Endometrial microvascular endothelial cells (primary cell): ENCODE results near the gene RAPGEF2. TPM values are rescaled to one million over a fixed set of nuclear protein-coding genes. Genes with fewer than 3 reads are reported as not detected.
"Not testable (repeated sequence)": the region's sequence is repeated elsewhere in the genome, so short reads cannot be mapped to it uniquely, and the experiment has no call there.

Source experiments
- in situ Hi-C: cut with HindIII; loops from 2 replicates; pipeline ENCODE4 v1.10.0; 2017; ENCODE audit warnings: low sequenced_read_pairs, low pct_unique_long_range_greater_than_20kb; ENCODE audit errors: inconsistent ontology term
- total RNA-seq: library from RNA; depleted of rRNA; stranded (reverse); fragments of >200 nt; gene quantifications from one replicate; pipeline ENCODE4 v1.2.3, GENCODE V29; 2015; ENCODE audit errors: inconsistent ontology term

The RAPGEF2 gene
- total RNA-seq, 1 donor from 2014 or later = 43.6 TPM

- in situ Hi-C loops = not testable (repeated sequence)
Measured at GRCh38 chr4:159251580-159251979, 148.7 kb downstream of the RAPGEF2 start.

DNA sequence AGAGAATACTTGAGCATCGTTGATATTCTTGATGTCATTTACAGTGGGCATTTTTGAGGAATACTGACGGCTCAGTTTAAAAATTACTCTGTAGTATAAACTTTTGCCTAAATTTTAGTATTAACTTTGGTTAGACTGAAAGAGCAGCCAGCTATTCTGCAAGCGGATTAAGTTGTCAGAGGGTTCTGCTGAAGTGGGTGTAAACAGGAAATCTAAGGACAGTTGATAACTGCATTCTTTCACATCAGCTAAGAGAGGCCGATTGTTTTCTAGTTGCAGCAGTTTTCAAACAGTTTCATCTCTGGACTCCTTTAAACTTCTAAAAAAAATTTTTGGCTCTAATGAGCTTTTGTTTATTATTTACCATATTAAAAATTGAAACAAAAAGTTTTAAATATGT is 149.6 kb downstream of the RAPGEF2 start:
- in situ Hi-C loops = no loop called here

DNA sequence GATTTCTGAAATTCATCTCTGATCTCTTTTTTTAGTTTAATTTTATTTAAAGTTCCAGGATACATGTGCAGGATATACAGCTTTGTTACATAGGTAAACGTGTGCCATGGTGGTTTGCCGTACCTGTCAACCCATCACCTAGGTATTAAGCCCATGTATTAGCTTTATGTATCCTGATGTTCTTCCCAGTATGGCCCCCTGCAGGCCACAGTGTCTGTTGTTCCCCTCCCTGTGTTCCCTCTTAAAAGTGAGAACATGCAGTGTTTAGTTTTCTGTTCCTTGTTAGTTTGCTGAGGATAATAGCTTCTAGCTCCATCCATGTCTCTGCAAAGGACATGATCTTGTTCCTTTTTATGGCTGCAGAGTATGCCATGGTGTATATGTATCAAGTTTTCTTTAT is 153.2 kb downstream of the RAPGEF2 start:
- in situ Hi-C loops = no loop called here

GRCh38 chr4:159258889-159259560 is 156.1 kb downstream of the RAPGEF2 start:
- in situ Hi-C loops = no loop called here

GRCh38 chr4:159264057-159264456 is 161.2 kb downstream of the RAPGEF2 start:
- in situ Hi-C loops = no loop called here

GRCh38 chr4:159266981-159267868 is 164.3 kb downstream of the RAPGEF2 start:
- in situ Hi-C loops = no loop called here

- in situ Hi-C loops = no loop called here
Measured at GRCh38 chr4:159267869-159268285, 165.0 kb downstream of the RAPGEF2 start.

DNA sequence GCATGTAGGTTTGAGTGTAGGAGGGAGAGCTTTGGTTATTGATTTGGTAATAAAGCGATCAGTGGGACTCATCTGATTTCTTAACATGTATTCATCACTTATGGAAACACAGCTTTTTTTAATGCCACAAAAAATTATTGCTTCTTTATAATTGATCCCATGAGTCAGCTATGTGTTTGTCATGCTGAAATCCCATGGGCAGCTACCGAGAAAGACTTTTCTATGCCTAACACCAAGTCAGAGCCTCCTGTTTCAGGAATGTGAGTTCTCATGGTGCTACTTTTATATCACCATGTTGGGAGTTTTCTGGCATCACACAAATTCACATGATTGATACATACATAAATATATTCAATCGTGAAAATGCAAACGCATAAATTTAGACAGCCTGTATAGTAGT is 165.7 kb downstream of the RAPGEF2 start:
- in situ Hi-C loops = no loop called here

- in situ Hi-C loops = no loop called here
Measured at GRCh38 chr4:159269116-159269515, 166.2 kb downstream of the RAPGEF2 start.

GRCh38 chr4:159269956-159270355 is 167.1 kb downstream of the RAPGEF2 start:
- in situ Hi-C loops = no loop called here

GRCh38 chr4:159271856-159272255 is 169.0 kb downstream of the RAPGEF2 start:
- in situ Hi-C loops = no loop called here

- in situ Hi-C loops = no loop called here
Measured at GRCh38 chr4:159272273-159273140, 169.6 kb downstream of the RAPGEF2 start.

DNA sequence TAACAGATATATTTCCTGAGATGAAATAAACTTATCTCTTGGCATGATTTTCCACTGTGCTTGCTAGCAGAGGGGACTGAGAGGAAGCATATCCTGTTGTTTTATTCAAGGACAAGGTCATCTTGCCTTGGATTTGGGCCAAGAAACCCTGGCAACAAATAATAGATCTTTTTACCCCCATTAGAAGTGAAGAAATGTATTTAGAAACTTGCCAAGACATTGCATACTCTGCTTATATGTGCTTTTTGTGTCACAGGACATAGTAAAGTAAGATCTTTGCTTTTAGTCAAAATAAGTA is 170.2 kb downstream of the RAPGEF2 start:
- in situ Hi-C loops = no loop called here

DNA sequence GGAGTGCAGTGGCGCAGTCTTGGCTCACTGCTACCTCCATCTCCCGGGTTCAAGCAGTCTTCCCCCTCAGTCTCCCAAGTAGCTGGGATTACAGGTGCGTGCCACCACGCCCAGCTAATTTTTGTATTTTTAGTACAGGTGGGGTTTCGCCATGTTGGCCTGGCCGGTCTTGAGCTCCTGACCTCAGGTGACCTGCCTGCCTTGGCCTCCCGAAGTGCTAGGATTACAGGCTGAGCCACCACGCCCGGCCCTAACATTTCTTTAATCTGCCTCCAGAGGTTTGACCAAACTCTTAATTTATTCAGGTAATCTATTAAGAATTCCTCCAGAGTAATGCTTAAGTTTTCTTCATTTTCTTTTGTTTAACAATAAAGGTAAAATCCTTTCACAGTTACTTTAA is 171.0 kb downstream of the RAPGEF2 start:
- in situ Hi-C loops = no loop called here

GRCh38 chr4:159278399-159278798 is 175.5 kb downstream of the RAPGEF2 start:
- in situ Hi-C loops = no loop called here

DNA sequence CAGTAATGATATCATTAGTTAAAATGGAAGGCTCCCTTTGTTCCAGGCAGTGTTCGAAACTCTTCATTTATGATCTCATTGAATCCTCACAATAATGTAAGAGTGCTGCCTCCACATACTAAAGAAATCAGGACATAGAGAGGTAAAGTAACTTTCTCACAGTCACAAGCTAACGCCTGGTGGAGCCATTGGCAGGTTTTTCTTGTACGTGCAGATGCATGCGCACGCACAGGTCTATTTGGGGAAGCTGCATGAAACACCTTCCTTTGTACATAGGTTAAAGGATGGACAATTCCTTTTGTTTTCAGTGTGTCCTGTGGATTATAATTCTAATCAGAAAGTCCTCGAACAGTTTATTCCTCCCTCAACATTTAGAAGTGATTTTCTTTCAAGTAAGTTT is 176.2 kb downstream of the RAPGEF2 start:
- in situ Hi-C loops = no loop called here

DNA sequence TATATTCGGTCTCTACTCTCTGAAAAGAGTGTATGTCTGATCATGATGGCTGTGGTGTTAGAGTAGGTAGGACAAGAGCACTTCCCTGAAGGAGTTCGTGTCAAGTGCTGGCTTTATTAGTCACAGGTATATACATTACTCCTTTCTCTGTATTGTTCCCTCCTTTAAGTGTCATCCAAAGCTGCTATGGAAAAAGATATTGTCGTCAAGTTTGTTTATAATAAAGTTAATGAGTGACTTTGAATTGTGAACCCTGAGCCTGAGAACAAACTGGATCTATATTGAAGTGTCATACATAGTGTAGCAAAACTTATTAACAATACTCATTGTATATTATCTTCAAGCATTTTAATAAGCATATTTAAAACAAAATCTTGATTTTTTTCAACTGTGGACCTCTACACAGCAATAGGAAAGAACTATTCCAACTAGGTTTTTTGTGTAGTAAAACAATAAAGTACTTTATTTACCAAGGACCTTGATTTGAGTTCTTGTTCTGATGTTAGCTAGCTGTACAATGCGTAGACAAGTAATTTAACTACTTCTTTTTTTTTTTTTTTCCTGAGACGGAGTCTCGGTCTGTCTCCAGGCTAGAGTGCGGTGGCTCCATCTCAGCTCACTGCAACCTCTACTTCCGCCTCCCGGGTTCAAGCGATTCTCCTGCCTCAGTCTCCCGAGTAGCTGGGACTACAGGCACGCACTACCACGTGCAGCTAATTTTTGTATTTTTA is 177.7 kb downstream of the RAPGEF2 start:
- in situ Hi-C loops = no loop called here

GRCh38 chr4:159281771-159282170 is 178.9 kb downstream of the RAPGEF2 start:
- in situ Hi-C loops = no loop called here

DNA sequence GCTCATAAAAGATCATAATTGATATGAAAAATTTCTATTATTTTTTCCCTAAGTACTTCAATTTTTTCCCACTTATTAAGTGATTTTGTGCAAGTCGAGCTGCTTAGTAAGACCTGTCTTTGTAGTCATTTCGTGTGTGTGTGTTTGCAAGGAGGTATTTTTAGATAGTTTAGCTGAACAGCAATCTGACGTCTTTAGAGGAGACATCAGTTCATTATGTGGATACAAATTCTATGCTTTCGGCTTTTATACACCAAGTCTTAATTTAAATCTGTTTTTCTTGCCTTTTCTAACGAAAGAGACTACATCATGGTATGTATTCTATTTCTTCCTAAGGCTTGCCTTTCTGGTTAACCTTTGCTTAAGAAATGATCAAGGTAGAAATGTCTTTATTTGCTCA is 179.4 kb downstream of the RAPGEF2 start:
- in situ Hi-C loops = no loop called here
